DND-41 (cell line): ENCODE results near the gene CCDC167.

Experiments
- ATAC-seq: fragments of 200-7000 bp; cut with Tn5 transposase; 3 replicates; pipeline ENCODE4 v1.9.1; 2021; ENCODE audit warnings: low read depth; ENCODE audit not compliant: insufficient read depth
- DNase-seq: peaks from one replicate; pipeline ENCODE4 v3.0.0-alpha.2; 2020
- H2AFZ ChIP-seq: 2 replicates; pipeline ENCODE4 v1.6.0; 2012; ENCODE audit warnings: low read depth, low read length
- H3K27ac ChIP-seq: 2 replicates; pipeline ENCODE4 v1.5.1; 2012; ENCODE audit warnings: low read length, inconsistent platforms
- H3K27me3 ChIP-seq: fragments of 200-600 bp; sonication (generic); 2 replicates; pipeline ENCODE4 v1.6.0; 2012; ENCODE audit warnings: low read length, mild to moderate bottlenecking, inconsistent platforms; ENCODE audit not compliant: insufficient read depth, poor library complexity
- H3K36me3 ChIP-seq: 2 replicates; pipeline ENCODE4 v1.5.1; 2012; ENCODE audit warnings: low read length, inconsistent platforms; ENCODE audit not compliant: insufficient read depth
- H3K4me1 ChIP-seq: 2 replicates; pipeline ENCODE4 v1.5.1; 2012; ENCODE audit warnings: mild to moderate bottlenecking, low read length; ENCODE audit not compliant: insufficient read depth
- H3K4me2 ChIP-seq: 2 replicates; pipeline ENCODE4 v1.6.0; 2012; ENCODE audit warnings: mild to moderate bottlenecking, moderate library complexity, low read length, inconsistent platforms; ENCODE audit not compliant: insufficient read depth
- H3K4me3 ChIP-seq, 2 experiments: fragments of 200-600 bp in 1 of 2; shearing (Covaris generic) in 1 of 2; 2 replicates each; pipeline ENCODE4 v1.5.1; 2012 to 2016; ENCODE audit warnings: inconsistent platforms in 2 of 2, low read length in 2 of 2, mild to moderate bottlenecking in 2 of 2, low read depth in 1 of 2, moderate library complexity in 1 of 2
- H3K79me2 ChIP-seq: 2 replicates; pipeline ENCODE4 v1.6.0; 2012; ENCODE audit warnings: low read length, inconsistent platforms; ENCODE audit not compliant: insufficient read depth
- H3K9ac ChIP-seq: 2 replicates; pipeline ENCODE4 v1.6.0; 2012; ENCODE audit warnings: low read depth, mild to moderate bottlenecking, inconsistent platforms, low read length, moderate library complexity
- H3K9me3 ChIP-seq: 2 replicates; pipeline ENCODE4 v1.5.1; 2012; ENCODE audit warnings: low read length, moderate library complexity, mild to moderate bottlenecking, inconsistent platforms; ENCODE audit not compliant: insufficient read depth, severe bottlenecking
- H4K20me1 ChIP-seq: 2 replicates; pipeline ENCODE4 v1.6.0; 2012; ENCODE audit warnings: low read length; ENCODE audit not compliant: insufficient read depth
- CTCF ChIP-seq: IDR thresholded peaks from 2 replicates; pipeline ENCODE4 v1.5.1; 2012; ENCODE audit warnings: borderline replicate concordance, low read length, moderate library complexity, mild to moderate bottlenecking; ENCODE audit not compliant: poor library complexity, severe bottlenecking; ENCODE audit errors: extremely low read depth
- EZH2 ChIP-seq: IDR thresholded peaks from 3 replicates; pipeline ENCODE4 v1.6.1; 2012; ENCODE audit warnings: borderline replicate concordance, low read depth, mild to moderate bottlenecking, moderate library complexity, low read length, inconsistent platforms; ENCODE audit not compliant: severe bottlenecking

Gene CCDC167

DNA sequence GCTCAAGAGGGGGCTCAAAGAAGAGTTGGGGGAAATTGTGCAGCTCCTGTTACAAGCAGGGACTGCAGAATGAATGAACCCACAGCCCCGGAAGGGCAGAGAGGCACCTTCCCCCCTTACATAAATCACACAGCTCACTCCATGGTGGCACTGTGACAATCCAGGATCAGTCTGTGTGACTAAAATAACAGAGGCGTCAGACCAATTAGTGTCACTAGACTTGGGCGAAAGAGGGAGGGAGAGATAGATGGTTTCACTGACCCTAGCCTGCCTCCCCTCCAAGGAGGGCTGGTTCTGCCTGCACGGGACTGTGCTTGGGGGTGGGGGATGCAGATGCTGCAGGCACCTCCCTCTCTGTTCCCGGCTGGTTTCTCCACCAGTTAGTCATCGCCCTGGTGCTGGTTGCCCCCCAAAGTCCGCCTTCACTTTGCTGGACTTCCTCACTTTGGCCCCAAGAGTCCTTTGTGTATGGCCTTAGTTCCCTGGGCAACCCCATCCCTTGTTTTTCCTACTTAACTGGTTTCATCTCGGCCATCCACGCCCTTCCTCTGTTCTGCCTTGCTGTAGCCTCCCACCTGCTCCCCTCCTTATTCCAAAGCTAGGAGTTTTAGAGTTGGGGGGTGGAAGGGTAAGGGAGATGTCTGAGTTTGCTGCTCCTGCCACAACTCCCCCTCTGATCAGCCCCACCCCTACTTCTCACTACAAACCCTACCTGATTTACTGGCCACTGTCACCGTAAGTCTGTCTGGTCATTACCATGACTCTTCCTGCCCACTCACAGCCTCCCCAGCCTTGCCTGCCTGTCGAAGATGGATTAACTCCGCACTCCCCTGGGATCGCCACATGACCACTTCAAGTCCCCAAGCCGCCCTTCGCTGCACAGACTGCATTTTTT, 17.7 kb downstream of the CCDC167 start:
- no peak for DNase-seq
- Histone ChIP-seq H3K4me3 (no peak overlapping the region), H3K9me3 (no peaks in the 10 kb centered on the region), H2AFZ (no peak overlapping the region), H3K79me2 (peaks cover 9% of the 10 kb centered on the region), H3K4me2 (no peak overlapping the region), H3K4me1 (no peaks in the 10 kb centered on the region), H4K20me1 (peaks cover 29% of the 10 kb centered on the region), H3K27me3 (no peaks in the 10 kb centered on the region), H3K27ac (no peak overlapping the region), H3K9ac (no peak overlapping the region), H3K36me3 (peaks cover 90% of the 10 kb centered on the region)
- ATAC-seq = no peak
- TF ChIP-seq CTCF (no peak), EZH2 (no peak)

GRCh38 chr6:37480951-37481534, 18.6 kb downstream of the CCDC167 start:
- H3K27me3 ChIP-seq = no peaks in the 10 kb centered on the region
- peaks cover 23% of the 10 kb centered on the region for H4K20me1 ChIP-seq
- no peak overlapping the region for H3K9ac ChIP-seq
- no peak overlapping the region for H2AFZ ChIP-seq
- no peak overlapping the region for H3K4me3 ChIP-seq
- no peaks in the 10 kb centered on the region for H3K4me1 ChIP-seq
- no peak overlapping the region for H3K27ac ChIP-seq
- ATAC-seq (no peak), DNase-seq (no peak)
- H3K36me3 ChIP-seq = peaks cover 91% of the 10 kb centered on the region
- TF ChIP-seq CTCF = peak; percentile 12
- TF ChIP-seq EZH2 = no peak
- no peaks in the 10 kb centered on the region for H3K9me3 ChIP-seq
- no peak overlapping the region for H3K4me2 ChIP-seq
- peaks cover 2% of the 10 kb centered on the region for H3K79me2 ChIP-seq

DNA sequence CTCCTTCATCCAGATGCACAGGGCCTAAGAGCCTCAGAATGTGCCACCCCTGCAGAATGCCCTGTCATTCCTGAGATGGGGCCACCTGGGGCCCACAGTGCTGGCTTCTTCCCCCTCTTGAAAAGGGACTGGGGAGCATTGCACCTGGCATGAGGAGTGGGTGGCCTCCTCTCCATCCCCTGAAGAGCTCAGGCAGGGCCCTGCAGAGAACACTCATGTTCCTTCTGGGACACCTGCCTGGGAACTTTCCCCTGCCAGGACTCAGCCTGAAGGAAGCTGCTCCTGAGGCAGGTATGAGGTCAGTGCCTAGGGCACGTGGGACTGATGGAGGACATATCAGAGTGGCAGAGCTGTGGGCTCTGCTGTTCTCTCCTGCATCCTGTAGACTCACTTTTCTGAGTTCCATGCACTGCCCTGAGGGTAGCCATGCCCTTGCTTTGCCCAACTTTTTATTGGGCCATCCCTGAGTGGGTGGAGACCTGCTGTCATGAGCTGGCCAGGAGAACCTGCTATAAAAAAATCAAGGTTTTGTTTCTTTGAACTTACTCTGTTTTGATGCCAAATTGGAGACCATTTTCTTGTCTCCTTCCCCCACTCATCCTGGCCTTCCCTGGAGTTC, 19.5 kb downstream of the CCDC167 start:
- Histone ChIP-seq H3K9ac (no peak overlapping the region), H3K4me1 (no peaks in the 10 kb centered on the region), H4K20me1 (peaks cover 20% of the 10 kb centered on the region), H2AFZ (no peak overlapping the region), H3K9me3 (no peaks in the 10 kb centered on the region), H3K27me3 (no peaks in the 10 kb centered on the region), H3K4me2 (no peak overlapping the region), H3K79me2 (no peaks in the 10 kb centered on the region), H3K4me3 (no peak overlapping the region), H3K27ac (no peak overlapping the region), H3K36me3 (peaks cover 94% of the 10 kb centered on the region)
- ATAC-seq (no peak), DNase-seq (no peak)
- no peak for TF ChIP-seq CTCF
- no peak for TF ChIP-seq EZH2
